ENCODE measurements around the gene ENTHD1.

Gene ENTHD1

DNA sequence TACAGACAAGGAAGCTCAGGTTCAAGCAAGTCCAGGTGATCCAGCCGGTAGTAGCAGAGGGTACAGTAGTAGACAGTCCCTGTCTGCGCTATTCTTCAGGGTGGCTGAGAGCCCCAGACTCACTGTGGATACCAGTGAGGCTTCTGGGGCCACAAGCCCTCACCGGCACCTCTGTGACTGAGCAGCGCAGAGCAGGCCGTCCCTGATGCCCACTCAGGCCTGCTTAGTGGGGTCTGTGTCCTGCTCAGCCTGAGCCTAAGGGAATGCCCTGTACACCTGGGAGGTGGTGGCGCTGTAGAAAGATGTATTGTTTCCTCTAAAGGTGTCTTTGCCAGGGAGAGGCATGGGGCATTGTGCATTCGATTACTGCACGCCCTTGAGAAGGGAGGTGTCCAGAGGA, 179.2 kb downstream of the ENTHD1 start:
- Histone ChIP-seq H3K4me3 (ENCODE audit: low read depth, low read length) (no peak overlapping the region), H3K9me3 (ENCODE audit: control insufficient read depth, insufficient read depth, low read length) (no peaks in the 10 kb centered on the region), H3K4me1 (ENCODE audit: control insufficient read depth, insufficient read depth, low read length) (no peaks in the 10 kb centered on the region), H3K27me3 (ENCODE audit: control insufficient read depth, insufficient read depth, low read length) (no peaks in the 10 kb centered on the region), H3K36me3 (ENCODE audit: control insufficient read depth, insufficient read depth, low read length) (no peaks in the 10 kb centered on the region), H3K9ac (ENCODE audit: low read depth, low read length) (no peak overlapping the region)

DNA sequence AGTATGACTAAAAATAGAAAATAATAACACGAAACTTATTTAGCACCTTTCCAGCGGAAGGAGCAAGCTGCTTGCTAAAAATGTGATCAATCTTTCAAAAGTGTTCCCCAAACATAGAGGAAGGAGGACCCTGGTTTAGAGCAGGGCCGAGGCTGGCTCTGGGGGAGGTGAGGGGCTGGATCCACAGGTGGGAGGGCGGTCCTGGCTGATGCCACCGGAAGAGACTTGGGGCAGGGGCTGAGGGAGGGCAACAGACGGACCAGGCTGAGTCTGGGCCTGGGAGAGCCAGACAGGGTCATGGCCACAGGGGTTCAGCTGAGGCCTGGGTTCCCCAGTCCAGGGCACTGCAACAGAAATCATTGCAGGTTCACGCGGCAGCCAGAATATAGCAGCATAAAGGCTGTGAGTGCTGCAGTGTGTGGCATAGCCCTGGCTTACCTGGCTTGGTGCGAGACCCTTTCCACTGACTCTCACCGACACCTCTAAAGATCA, 179.7 kb downstream of the ENTHD1 start:
- H3K9me3 ChIP-seq (ENCODE audit: control insufficient read depth, insufficient read depth, low read length) = no peaks in the 10 kb centered on the region
- no peaks in the 10 kb centered on the region for H3K27me3 ChIP-seq (ENCODE audit: control insufficient read depth, insufficient read depth, low read length)
- H3K36me3 ChIP-seq (ENCODE audit: control insufficient read depth, insufficient read depth, low read length) = no peaks in the 10 kb centered on the region
- no peak overlapping the region for H3K9ac ChIP-seq (ENCODE audit: low read depth, low read length)
- H3K4me1 ChIP-seq (ENCODE audit: control insufficient read depth, insufficient read depth, low read length) = no peaks in the 10 kb centered on the region
- no peak overlapping the region for H3K4me3 ChIP-seq (ENCODE audit: low read depth, low read length)

DNA sequence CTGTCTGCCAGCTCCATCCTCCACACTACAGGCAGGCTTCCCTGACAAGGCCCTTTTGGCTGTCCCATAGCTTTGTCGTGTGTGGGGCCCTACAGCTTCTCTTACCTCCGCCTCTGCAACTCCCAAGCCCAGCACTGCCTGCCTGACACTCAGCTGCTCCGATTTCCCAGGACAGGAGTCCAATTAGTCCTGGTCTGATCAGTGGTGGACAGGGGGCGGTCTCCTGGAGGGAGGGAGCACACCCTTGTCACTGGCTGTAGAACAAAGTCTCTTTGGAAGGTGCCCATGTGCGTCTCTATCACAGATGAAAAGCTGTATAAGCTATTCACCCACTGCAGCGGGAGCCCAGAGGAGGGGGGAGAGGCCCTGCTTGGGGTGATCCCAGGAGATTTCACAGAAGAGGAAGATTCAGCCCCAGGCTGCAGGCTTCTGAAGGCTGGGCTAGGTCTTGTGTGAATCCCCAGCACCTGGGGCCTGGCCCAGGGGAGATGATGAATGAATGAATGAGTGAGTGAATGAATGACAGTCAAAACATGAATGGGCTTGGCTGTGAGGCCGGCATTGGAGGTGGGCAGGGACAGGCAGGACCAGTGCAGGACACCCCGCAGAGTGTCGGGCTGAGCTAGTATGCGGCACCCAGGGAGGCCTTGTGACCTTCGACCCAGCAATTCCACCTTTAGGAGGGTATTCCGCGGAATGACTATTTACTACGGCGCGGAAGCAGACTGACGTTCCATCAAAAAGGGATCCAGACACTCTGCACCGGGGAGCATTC, 180.6 kb downstream of the ENTHD1 start:
- H3K4me1 ChIP-seq (ENCODE audit: control insufficient read depth, insufficient read depth, low read length) = no peaks in the 10 kb centered on the region
- H3K4me3 ChIP-seq (ENCODE audit: low read depth, low read length) = no peak overlapping the region
- H3K9me3 ChIP-seq (ENCODE audit: control insufficient read depth, insufficient read depth, low read length) = no peaks in the 10 kb centered on the region
- H3K9ac ChIP-seq (ENCODE audit: low read depth, low read length) = no peak overlapping the region
- H3K36me3 ChIP-seq (ENCODE audit: control insufficient read depth, insufficient read depth, low read length) = no peaks in the 10 kb centered on the region
- H3K27me3 ChIP-seq (ENCODE audit: control insufficient read depth, insufficient read depth, low read length) = no peaks in the 10 kb centered on the region

DNA sequence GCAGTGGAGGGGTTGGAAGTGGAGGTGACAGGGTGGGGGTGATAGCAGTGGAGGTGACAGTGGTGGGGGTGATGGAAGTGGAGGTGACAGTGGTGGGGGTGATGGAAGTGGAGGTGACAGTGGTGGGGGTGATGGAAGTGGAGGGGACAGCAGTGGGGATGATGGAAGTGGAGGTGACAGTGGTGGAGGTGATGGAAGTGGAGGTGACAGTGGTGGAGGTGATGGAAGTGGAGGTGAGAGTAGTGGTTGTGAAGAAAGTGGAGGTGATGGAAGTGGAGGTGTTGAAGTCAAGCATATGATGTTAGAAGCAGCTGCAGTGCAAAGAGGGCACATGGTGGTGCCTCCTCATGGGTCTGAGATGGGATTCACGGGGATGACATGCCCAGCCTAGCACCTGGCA, 181.5 kb downstream of the ENTHD1 start:
- Histone ChIP-seq H3K4me3 (ENCODE audit: low read depth, low read length) (no peak overlapping the region), H3K36me3 (ENCODE audit: control insufficient read depth, insufficient read depth, low read length) (no peaks in the 10 kb centered on the region), H3K27me3 (ENCODE audit: control insufficient read depth, insufficient read depth, low read length) (no peaks in the 10 kb centered on the region), H3K4me1 (ENCODE audit: control insufficient read depth, insufficient read depth, low read length) (no peaks in the 10 kb centered on the region), H3K9ac (ENCODE audit: low read depth, low read length) (no peak overlapping the region), H3K9me3 (ENCODE audit: control insufficient read depth, insufficient read depth, low read length) (no peaks in the 10 kb centered on the region)

DNA sequence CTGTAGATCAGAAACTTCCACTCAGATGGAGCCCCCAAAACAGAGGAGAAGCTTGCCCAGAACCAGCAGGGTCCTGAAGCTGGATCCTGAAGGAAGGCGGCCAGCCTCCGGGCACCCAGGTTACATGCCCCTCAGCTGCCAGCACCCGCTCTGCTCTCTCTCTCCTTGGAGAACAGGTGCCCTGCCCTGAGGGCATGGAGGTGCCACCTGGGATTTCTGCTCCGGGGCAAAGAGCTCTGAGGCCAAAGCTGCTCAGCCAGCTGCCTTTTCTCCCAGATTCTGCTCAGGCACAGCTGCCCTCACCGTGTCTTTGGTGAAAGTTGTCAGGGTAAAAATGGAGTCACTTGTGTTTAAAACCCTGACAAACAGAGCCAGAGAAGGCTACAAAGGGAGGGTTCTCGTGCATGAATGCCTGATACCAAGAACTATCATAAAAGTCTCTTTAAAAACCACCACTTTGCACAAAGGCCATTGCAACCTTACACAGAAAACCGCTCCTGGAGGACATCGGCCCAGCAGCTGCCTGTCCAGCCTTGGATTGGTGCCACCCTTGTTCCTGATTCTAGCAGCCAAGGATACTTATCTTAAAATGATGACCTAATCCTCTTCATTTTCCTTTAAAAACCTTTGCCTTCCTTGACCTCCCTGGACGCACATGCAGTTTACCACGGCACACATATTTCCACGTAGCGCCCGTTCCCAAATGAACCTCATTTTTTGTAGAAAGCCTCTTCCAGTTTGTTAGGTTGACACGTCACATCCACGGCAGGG, 183.0 kb downstream of the ENTHD1 start:
- Histone ChIP-seq H3K4me1 (ENCODE audit: control insufficient read depth, insufficient read depth, low read length) (peaks cover 3% of the 10 kb centered on the region), H3K36me3 (ENCODE audit: control insufficient read depth, insufficient read depth, low read length) (no peaks in the 10 kb centered on the region), H3K4me3 (ENCODE audit: low read depth, low read length) (no peak overlapping the region), H3K27me3 (ENCODE audit: control insufficient read depth, insufficient read depth, low read length) (no peaks in the 10 kb centered on the region), H3K9me3 (ENCODE audit: control insufficient read depth, insufficient read depth, low read length) (no peaks in the 10 kb centered on the region), H3K9ac (ENCODE audit: low read depth, low read length) (no peak overlapping the region)

DNA sequence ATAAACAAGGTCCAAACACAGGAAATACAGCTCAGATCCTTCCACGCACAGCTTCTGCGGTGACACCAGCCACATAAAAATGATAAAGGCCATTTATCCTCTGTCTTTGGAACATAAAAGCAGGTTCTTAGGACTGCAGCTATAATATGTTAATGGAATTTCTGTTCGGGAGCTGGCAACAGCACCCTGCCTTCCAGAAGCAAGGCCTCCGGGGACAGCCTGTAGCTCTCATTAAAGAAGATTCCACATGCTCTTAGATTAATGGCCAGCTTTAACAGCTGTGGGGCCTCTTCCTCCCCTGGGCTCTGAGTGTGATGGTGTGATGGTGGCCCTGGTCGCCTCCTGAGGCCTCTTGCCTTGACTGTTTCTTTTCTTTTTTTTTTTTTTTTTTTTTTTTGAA, 185.7 kb downstream of the ENTHD1 start:
- H3K4me3 ChIP-seq (ENCODE audit: low read depth, low read length) = no peak overlapping the region
- no peaks in the 10 kb centered on the region for H3K27me3 ChIP-seq (ENCODE audit: control insufficient read depth, insufficient read depth, low read length)
- peaks cover 3% of the 10 kb centered on the region for H3K4me1 ChIP-seq (ENCODE audit: control insufficient read depth, insufficient read depth, low read length)
- H3K9ac ChIP-seq (ENCODE audit: low read depth, low read length) = no peak overlapping the region
- no peaks in the 10 kb centered on the region for H3K36me3 ChIP-seq (ENCODE audit: control insufficient read depth, insufficient read depth, low read length)
- no peaks in the 10 kb centered on the region for H3K9me3 ChIP-seq (ENCODE audit: control insufficient read depth, insufficient read depth, low read length)

DNA sequence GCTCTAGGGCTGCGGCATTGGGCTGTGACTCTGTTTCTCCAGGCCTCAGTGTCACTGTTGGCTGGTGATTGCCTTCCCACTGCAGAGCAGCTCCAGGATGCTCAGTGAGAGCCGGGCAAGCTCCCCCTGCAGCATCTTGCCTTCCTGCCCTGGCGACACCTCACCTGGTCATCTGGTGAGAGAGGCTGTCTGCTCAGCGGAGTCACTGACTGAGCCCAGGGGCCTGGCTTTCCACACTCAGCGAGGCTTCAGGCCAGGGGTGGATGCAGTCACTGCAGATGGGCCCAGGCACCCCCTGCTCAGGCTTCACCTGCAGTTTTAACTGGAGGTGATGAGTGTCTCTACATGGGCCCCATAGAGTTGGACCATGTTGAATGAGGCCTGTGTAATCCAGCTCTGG, 186.2 kb downstream of the ENTHD1 start:
- Histone ChIP-seq H3K36me3 (ENCODE audit: control insufficient read depth, insufficient read depth, low read length) (no peaks in the 10 kb centered on the region), H3K9me3 (ENCODE audit: control insufficient read depth, insufficient read depth, low read length) (no peaks in the 10 kb centered on the region), H3K4me3 (ENCODE audit: low read depth, low read length) (no peak overlapping the region), H3K9ac (ENCODE audit: low read depth, low read length) (no peak overlapping the region), H3K4me1 (ENCODE audit: control insufficient read depth, insufficient read depth, low read length) (peaks cover 3% of the 10 kb centered on the region), H3K27me3 (ENCODE audit: control insufficient read depth, insufficient read depth, low read length) (no peaks in the 10 kb centered on the region)

DNA sequence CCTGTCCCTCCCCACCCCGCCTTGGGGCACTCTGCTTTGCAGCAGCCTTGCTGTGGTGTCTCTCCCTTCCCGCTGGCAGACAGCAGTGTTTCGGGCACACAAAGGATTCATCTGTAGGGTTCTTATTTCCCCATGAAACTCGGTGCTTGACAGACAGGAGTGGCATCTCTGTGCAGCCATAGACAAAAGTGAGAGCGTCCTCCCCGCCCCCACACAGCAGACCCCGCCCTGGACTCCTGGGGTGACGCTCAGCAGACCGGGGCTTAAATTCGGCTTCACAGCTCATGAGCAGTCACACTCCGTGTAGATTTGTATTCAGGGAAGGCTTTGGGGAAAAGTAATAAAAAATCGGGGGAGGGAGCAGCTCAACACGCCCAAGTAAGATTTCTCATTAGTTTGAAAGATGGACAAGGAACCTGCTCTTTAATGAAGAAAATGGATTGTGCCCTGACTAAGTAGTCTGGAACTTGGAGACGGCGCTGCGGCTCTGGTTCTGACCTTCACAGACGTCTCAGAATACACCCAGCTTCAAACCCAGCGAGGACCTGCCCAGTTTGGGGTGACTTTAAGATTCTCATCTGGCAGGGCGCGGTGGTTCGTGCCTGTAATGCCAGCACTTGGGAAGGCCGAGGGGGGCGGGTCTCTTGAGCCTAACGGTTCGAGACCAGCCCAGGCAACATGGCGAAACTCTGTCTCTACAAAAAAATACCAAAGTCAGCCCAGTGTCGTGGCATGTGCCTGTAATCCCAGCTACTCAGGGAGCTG, 187.0 kb downstream of the ENTHD1 start:
- H3K4me3 ChIP-seq (ENCODE audit: low read depth, low read length) = no peak overlapping the region
- H3K9me3 ChIP-seq (ENCODE audit: control insufficient read depth, insufficient read depth, low read length) = no peaks in the 10 kb centered on the region
- no peaks in the 10 kb centered on the region for H3K36me3 ChIP-seq (ENCODE audit: control insufficient read depth, insufficient read depth, low read length)
- H3K9ac ChIP-seq (ENCODE audit: low read depth, low read length) = peak overlapping the region; percentile 2
- peaks cover 3% of the 10 kb centered on the region for H3K4me1 ChIP-seq (ENCODE audit: control insufficient read depth, insufficient read depth, low read length)
- no peaks in the 10 kb centered on the region for H3K27me3 ChIP-seq (ENCODE audit: control insufficient read depth, insufficient read depth, low read length)

DNA sequence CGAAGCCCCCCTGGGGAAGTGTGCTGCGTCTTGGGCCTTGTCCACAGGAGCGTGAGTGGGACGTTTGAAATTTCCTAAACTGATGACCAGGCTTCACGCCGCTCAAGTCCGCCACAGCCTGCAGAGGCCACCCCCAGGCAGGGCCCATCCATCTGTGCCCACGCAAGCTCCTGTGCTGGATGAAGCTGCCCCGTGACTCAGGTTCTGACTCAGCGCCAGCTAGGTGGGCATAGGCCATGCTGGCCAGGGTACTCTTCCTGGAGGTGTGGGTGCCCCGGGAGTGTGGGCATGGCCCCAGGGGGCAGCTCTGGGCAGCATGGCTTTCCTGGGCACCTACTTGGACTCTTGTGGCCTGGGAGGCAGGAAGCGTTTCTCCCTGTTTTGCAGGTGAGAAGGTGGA, 188.2 kb downstream of the ENTHD1 start:
- no peaks in the 10 kb centered on the region for H3K27me3 ChIP-seq (ENCODE audit: control insufficient read depth, insufficient read depth, low read length)
- peaks cover 3% of the 10 kb centered on the region for H3K4me1 ChIP-seq (ENCODE audit: control insufficient read depth, insufficient read depth, low read length)
- H3K4me3 ChIP-seq (ENCODE audit: low read depth, low read length) = no peak overlapping the region
- H3K9ac ChIP-seq (ENCODE audit: low read depth, low read length) = no peak overlapping the region
- no peaks in the 10 kb centered on the region for H3K36me3 ChIP-seq (ENCODE audit: control insufficient read depth, insufficient read depth, low read length)
- H3K9me3 ChIP-seq (ENCODE audit: control insufficient read depth, insufficient read depth, low read length) = no peaks in the 10 kb centered on the region

DNA sequence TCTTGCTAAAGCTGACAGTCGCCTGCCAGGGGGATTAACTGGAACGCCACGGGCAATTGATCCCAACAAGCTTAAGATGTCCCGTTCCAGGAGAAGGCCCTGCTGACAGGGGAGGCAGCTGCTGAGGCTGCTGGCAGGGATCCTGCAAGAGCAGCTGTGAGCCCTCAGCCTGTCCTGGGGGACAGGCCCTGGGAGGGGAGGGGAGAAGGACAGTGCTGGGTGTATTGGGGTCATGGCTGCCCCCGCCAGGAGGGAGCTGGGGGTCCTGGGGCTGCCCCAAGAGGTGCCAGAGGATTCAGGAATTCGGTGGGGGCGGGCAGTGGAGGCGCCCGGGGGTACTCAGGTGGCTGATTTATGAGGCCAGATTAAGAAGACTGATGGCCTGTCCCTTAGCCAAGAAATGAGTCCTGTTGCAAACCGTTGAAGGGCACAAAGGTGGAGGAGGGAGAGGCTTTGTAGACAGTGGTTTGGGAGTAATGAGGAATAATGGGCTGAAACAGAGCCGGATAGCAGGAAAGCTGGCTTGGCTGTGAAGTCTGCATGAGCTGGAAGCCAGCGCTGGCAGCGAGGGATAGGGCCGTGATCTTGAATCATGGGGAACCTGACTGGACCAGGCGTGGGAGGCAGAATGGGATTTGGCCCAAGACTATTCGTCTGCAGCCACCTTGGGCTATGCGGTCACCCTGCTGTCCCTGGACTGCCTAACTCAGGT, 189.5 kb downstream of the ENTHD1 start:
- H3K9ac ChIP-seq (ENCODE audit: low read depth, low read length) = no peak overlapping the region
- H3K9me3 ChIP-seq (ENCODE audit: control insufficient read depth, insufficient read depth, low read length) = no peaks in the 10 kb centered on the region
- no peaks in the 10 kb centered on the region for H3K27me3 ChIP-seq (ENCODE audit: control insufficient read depth, insufficient read depth, low read length)
- H3K36me3 ChIP-seq (ENCODE audit: control insufficient read depth, insufficient read depth, low read length) = no peaks in the 10 kb centered on the region
- H3K4me1 ChIP-seq (ENCODE audit: control insufficient read depth, insufficient read depth, low read length) = peaks cover 3% of the 10 kb centered on the region
- no peak overlapping the region for H3K4me3 ChIP-seq (ENCODE audit: low read depth, low read length)

DNA sequence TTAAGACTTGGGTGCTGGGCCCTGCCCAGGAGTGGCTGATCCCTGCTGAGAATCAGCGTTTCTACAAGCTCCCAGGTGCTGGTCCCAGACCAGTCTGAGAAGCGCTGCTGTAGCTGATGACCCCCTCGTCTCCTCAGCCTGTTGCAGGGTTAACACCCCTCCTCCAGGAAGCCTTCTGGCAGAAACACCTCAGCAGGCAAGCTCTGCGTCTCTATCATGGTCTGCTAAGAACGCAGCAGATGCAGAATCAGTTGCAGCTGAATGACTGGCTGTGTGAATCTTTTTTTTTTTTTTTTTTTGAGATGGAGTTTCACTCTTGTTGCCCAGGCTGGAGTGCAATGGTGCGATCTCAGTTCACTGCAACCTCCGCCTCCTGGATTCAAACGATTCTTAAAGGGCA, 190.5 kb downstream of the ENTHD1 start:
- no peak overlapping the region for H3K4me3 ChIP-seq (ENCODE audit: low read depth, low read length)
- H3K9me3 ChIP-seq (ENCODE audit: control insufficient read depth, insufficient read depth, low read length) = no peaks in the 10 kb centered on the region

More for the DNA sequence above, 190.5 kb downstream of the ENTHD1 start:
- Histone ChIP-seq H3K36me3 (ENCODE audit: control insufficient read depth, insufficient read depth, low read length) (no peaks in the 10 kb centered on the region), H3K27me3 (ENCODE audit: control insufficient read depth, insufficient read depth, low read length) (no peaks in the 10 kb centered on the region), H3K9ac (ENCODE audit: low read depth, low read length) (no peak overlapping the region), H3K4me1 (ENCODE audit: control insufficient read depth, insufficient read depth, low read length) (peaks cover 3% of the 10 kb centered on the region)

Measured in iPS-15b (cell line).